ENCODE results near the gene DMGDH. TPM values are rescaled to one million over a fixed set of nuclear protein-coding genes. Genes with fewer than 3 reads are reported as not detected.

Gene DMGDH
- total and polyA plus RNA-seq, 10 of the 15 experiments (the other 5 are each of a cell fraction or from before 2014, with no cell fraction given): 0.22 to 1.5 (median 0.44) TPM; not detected in 3

- TF ChIP-seq ZBTB4 (CRISPR knock-in tag; IDR thresholded peaks at IDR 0.05): no peak
- TF ChIP-seq RAD51 (IDR thresholded peaks at IDR 0.05): no peak
- TF ChIP-seq ZNF217 (IDR thresholded peaks at IDR 0.05): no peak
- TF ChIP-seq MXI1 (IDR thresholded peaks at IDR 0.05; ENCODE audit: low read depth, low read length): no peak
- TF ChIP-seq SMAD1 (IDR thresholded peaks at IDR 0.05; ENCODE audit: low read depth, partially characterized antibody): no peak
These were observed 54.8 kb downstream of the DMGDH start (continued) for GRCh38 chr5:79014631-79015030.

- SMC1A ChIA-PET (ENCODE audit: uncharacterized antibody, unreplicated experiment): interaction anchor here (2.7 to 2.9 kb wide), 3 partner anchors 12 to 121 kb away, joined by 7 to 15 read pairs (median 10); no protein-coding TSS in a partner anchor
- DNase-seq (ENCODE audit: low read depth, low spot score) (no peak), FAIRE-seq (no peak), ATAC-seq (no peak)
- H3K4me2 ChIP-seq (ENCODE audit: control insufficient read depth, insufficient read depth): no peak overlapping the region
- H3K9ac ChIP-seq (ENCODE audit: control insufficient read depth, insufficient read depth, low read length): no peak overlapping the region
- peaks cover 2% of the 10 kb centered on the region; the same call in 1 of the 3 replicates for H3K9me3 ChIP-seq (replicated peaks; ENCODE audit: control insufficient read depth, insufficient read depth, low read length)
- intact Hi-C loops (cut with micrococcal nuclease; ENCODE audit: unreplicated experiment): no loop called here
- no peak overlapping the region for H3K4me3 ChIP-seq
- no peaks in the 10 kb centered on the region for H3K36me3 ChIP-seq (ENCODE audit: control insufficient read depth in 2 of 2, insufficient read depth in 2 of 2, low read length in 1 of 2)
- no TSS peak for BruUV-seq (replicated peaks)
- no peak overlapping the region for H2AFZ ChIP-seq (ENCODE audit: control insufficient read depth, low read depth, low read length)
- RAD21 ChIA-PET (ENCODE audit: unreplicated experiment): interaction anchor here (0.6 kb wide), 1 partner anchor 626 kb away, joined by 3 read pairs; no protein-coding TSS in a partner anchor
- CTCF ChIA-PET: interaction anchor here (0.7 to 6.7 kb wide), 2 partner anchors 11 to 18 kb away, joined by 3 to 104 read pairs; no protein-coding TSS in a partner anchor
- peaks cover 0 to 1% of the 10 kb centered on the region in 2 experiments; a peak in 1 of 4 replicates for H3K27me3 ChIP-seq (replicated peaks in 1 of 2; ENCODE audit: control insufficient read depth in 2 of 2, insufficient read depth in 2 of 2, low read length in 1 of 2)
- H3K79me2 ChIP-seq (ENCODE audit: control insufficient read depth, insufficient read depth, low read length): no peaks in the 10 kb centered on the region
- no peak overlapping the region for H3K27ac ChIP-seq (ENCODE audit: control insufficient read depth, insufficient read depth)
- H4K20me1 ChIP-seq (ENCODE audit: control insufficient read depth, insufficient read depth): no peaks in the 10 kb centered on the region
- POLR2A ChIA-PET: no interaction called here
- in situ Hi-C loops (cut with MboI): no loop called here
- H3K4me1 ChIP-seq (ENCODE audit: control insufficient read depth, insufficient read depth, low read length): no peaks in the 10 kb centered on the region
- TF ChIP-seq TBL1XR1 (IDR thresholded peaks at IDR 0.05; ENCODE audit: low read depth, low read length): no peak
- TF ChIP-seq MYC (IDR thresholded peaks at IDR 0.05; ENCODE audit: insufficient read depth, insufficient read length, insufficient replicate concordance, low read length, severe bottlenecking): no peak
- TF ChIP-seq CBX5 (IDR thresholded peaks at IDR 0.05; ENCODE audit: low read depth): no peak
- TF ChIP-seq NFIC (IDR thresholded peaks at IDR 0.05; ENCODE audit: low read depth, low read length): no peak
- no peak for TF ChIP-seq ZBTB40 (IDR thresholded peaks at IDR 0.05; ENCODE audit: borderline replicate concordance)
- no peak for TF ChIP-seq PAX5 (IDR thresholded peaks at IDR 0.05; ENCODE audit: borderline replicate concordance, low read depth, low read length)
- no peak for TF ChIP-seq HDAC6 (IDR thresholded peaks at IDR 0.05; ENCODE audit: unreplicated experiment)
- no peak for TF ChIP-seq SPI1 (IDR thresholded peaks at IDR 0.05; ENCODE audit: borderline replicate concordance, insufficient read depth, low read depth, low read length)
- TF ChIP-seq BACH1 (IDR thresholded peaks at IDR 0.05; ENCODE audit: borderline replicate concordance): no peak
- TF ChIP-seq USF2 (IDR thresholded peaks at IDR 0.05; ENCODE audit: borderline replicate concordance, low read depth, low read length): no peak
- no peak for TF ChIP-seq HCFC1 (IDR thresholded peaks at IDR 0.05; ENCODE audit: low read length)
These were observed 57.6 kb downstream of the DMGDH start for GRCh38 chr5:79011869-79012268.

Data from GM12878 (cell line).